HG03108 (cell line): ENCODE data around the gene LILRB5.
"Not testable (repeated sequence)": the region's sequence is repeated elsewhere in the genome, so short reads cannot be mapped to it uniquely, and the experiment has no call there.

Source experiments
- ATAC-seq: cut with Tn5 transposase; IDR thresholded peaks from one replicate; pipeline ENCODE4 v1.9.1; 2021; ENCODE audit warnings: moderate library complexity; ENCODE audit not compliant: unreplicated experiment

The LILRB5 gene

GRCh38 chr19:54277111-54277615, 20.1 kb upstream of the LILRB5 start:
- not testable (repeated sequence) for ATAC-seq

- no peak for ATAC-seq
These were observed 18.9 kb upstream of the LILRB5 start for GRCh38 chr19:54275951-54276350.

- not testable (repeated sequence) for ATAC-seq
These were observed 17.4 kb upstream of the LILRB5 start for GRCh38 chr19:54274516-54274915.

- no peak for ATAC-seq
These were observed 16.7 kb upstream of the LILRB5 start for GRCh38 chr19:54273821-54274220.

GRCh38 chr19:54272181-54272580, 15.1 kb upstream of the LILRB5 start:
- ATAC-seq, result not testable (repeated sequence)

GRCh38 chr19:54271587-54271986, 14.5 kb upstream of the LILRB5 start:
- not testable (repeated sequence) for ATAC-seq

- ATAC-seq, result no peak
These were observed 14.0 kb upstream of the LILRB5 start for GRCh38 chr19:54271106-54271505.

GRCh38 chr19:54268936-54269335, 11.9 kb upstream of the LILRB5 start:
- no peak for ATAC-seq

GRCh38 chr19:54266133-54266532, 9.1 kb upstream of the LILRB5 start:
- ATAC-seq, result no peak

- ATAC-seq, result no peak
These were observed 5.4 kb upstream of the LILRB5 start for GRCh38 chr19:54262470-54262869.

- no peak for ATAC-seq
These were observed 5.0 kb upstream of the LILRB5 start for GRCh38 chr19:54262066-54262465.

- no peak for ATAC-seq
These were observed 590 bp downstream of the LILRB5 start for GRCh38 chr19:54256250-54257115.

- ATAC-seq, result no peak
These were observed 1.8 kb downstream of the LILRB5 start for GRCh38 chr19:54255105-54255775.

- no peak for ATAC-seq
These were observed 2.7 kb downstream of the LILRB5 start for GRCh38 chr19:54254195-54254906.

- no peak for ATAC-seq
These were observed 3.5 kb downstream of the LILRB5 start for GRCh38 chr19:54253331-54254194.

- no peak for ATAC-seq
These were observed 4.2 kb downstream of the LILRB5 start for GRCh38 chr19:54252845-54253244.

GRCh38 chr19:54252243-54252642, 4.8 kb downstream of the LILRB5 start:
- no peak for ATAC-seq

GRCh38 chr19:54248016-54248601, 9.0 kb downstream of the LILRB5 start:
- no peak for ATAC-seq

- no peak for ATAC-seq
These were observed 9.8 kb downstream of the LILRB5 start for GRCh38 chr19:54247106-54247930.
